ENCODE data around the gene CLMN. TPM values are rescaled to one million over a fixed set of nuclear protein-coding genes. Genes with fewer than 3 reads are reported as not detected.
"Not testable (repeated sequence)": the region's sequence is repeated elsewhere in the genome, so short reads cannot be mapped to it uniquely, and the experiment has no call there.

CLMN gene
- total RNA-seq, 2 experiments from 2014 or later = 0.75 to 1.5 TPM

- no peak for DNase-seq
- Mint-ChIP-seq H3K4me3 (no peak overlapping the region), H3K27me3 (peaks cover 1% of the 10 kb centered on the region), H3K9me3 (ENCODE audit: low read depth) (no peaks in the 10 kb centered on the region), H3K36me3 (ENCODE audit: low read depth) (no peaks in the 10 kb centered on the region), H3K27ac (no peak overlapping the region), H3K4me1 (no peaks in the 10 kb centered on the region)
- ATAC-seq = no peak
- POLR2A ChIA-PET = no interaction called here
- CTCF ChIA-PET = no interaction called here
- intact Hi-C loops (cut with DNase I, micrococcal nuclease) = no loop called here
These were observed 103.7 kb downstream of the CLMN start for GRCh38 chr14:95216008-95216407.

- Mint-ChIP-seq H3K27ac (no peak overlapping the region), H3K36me3 (ENCODE audit: low read depth) (no peaks in the 10 kb centered on the region), H3K4me3 (no peak overlapping the region), H3K27me3 (peaks cover 1% of the 10 kb centered on the region), H3K4me1 (no peaks in the 10 kb centered on the region), H3K9me3 (ENCODE audit: low read depth) (no peaks in the 10 kb centered on the region)
- DNase-seq (no peak), ATAC-seq (no peak)
- intact Hi-C loops (cut with DNase I, micrococcal nuclease) = no loop called here
- ChIA-PET CTCF (no interaction called here), POLR2A (no interaction called here)
These were observed 104.5 kb downstream of the CLMN start for GRCh38 chr14:95215094-95215725.

GRCh38 chr14:95213774-95214173 is 105.9 kb downstream of the CLMN start:
- POLR2A ChIA-PET = no interaction called here
- no peaks in the 10 kb centered on the region for H3K4me1 Mint-ChIP-seq
- H3K36me3 Mint-ChIP-seq (ENCODE audit: low read depth) = no peaks in the 10 kb centered on the region
- no peak overlapping the region for H3K27ac Mint-ChIP-seq
- CTCF ChIA-PET = interaction anchor here (0.7 kb wide), 1 partner anchor 294 kb away, joined by 3 read pairs; no protein-coding TSS in a partner anchor
- peaks cover 1% of the 10 kb centered on the region for H3K27me3 Mint-ChIP-seq
- intact Hi-C loops (cut with DNase I, micrococcal nuclease) = no loop called here
- no peak for DNase-seq
- ATAC-seq = no peak
- no peak overlapping the region for H3K4me3 Mint-ChIP-seq
- no peaks in the 10 kb centered on the region for H3K9me3 Mint-ChIP-seq (ENCODE audit: low read depth)

- H3K4me1 Mint-ChIP-seq = no peaks in the 10 kb centered on the region
- ChIA-PET CTCF (no interaction called here), POLR2A (no interaction called here)
- H3K9me3 Mint-ChIP-seq (ENCODE audit: low read depth) = no peaks in the 10 kb centered on the region
- peaks cover 1% of the 10 kb centered on the region for H3K27me3 Mint-ChIP-seq
- no peak for ATAC-seq
- no peak overlapping the region for H3K27ac Mint-ChIP-seq
- intact Hi-C loops (cut with DNase I, micrococcal nuclease) = no loop called here
- DNase-seq = no peak
- no peak overlapping the region for H3K4me3 Mint-ChIP-seq
- H3K36me3 Mint-ChIP-seq (ENCODE audit: low read depth) = no peaks in the 10 kb centered on the region
These were observed 107.8 kb downstream of the CLMN start for GRCh38 chr14:95211721-95212504.

GRCh38 chr14:95210699-95211098 is 109.0 kb downstream of the CLMN start:
- no peak overlapping the region for H3K4me3 Mint-ChIP-seq

GRCh38 chr14:95208598-95208997 is 111.1 kb downstream of the CLMN start:
- Mint-ChIP-seq H3K27me3 (no peaks in the 10 kb centered on the region), H3K4me3 (no peak overlapping the region), H3K4me1 (no peaks in the 10 kb centered on the region), H3K36me3 (ENCODE audit: low read depth) (no peaks in the 10 kb centered on the region), H3K9me3 (ENCODE audit: low read depth) (peaks cover 5% of the 10 kb centered on the region), H3K27ac (no peak overlapping the region)
- ChIA-PET CTCF (no interaction called here), POLR2A (no interaction called here)
- no peak for DNase-seq
- intact Hi-C loops (cut with DNase I, micrococcal nuclease) = no loop called here
- ATAC-seq = no peak

More at GRCh38 chr14:95210699-95211098, 109.0 kb downstream of the CLMN start:
- Mint-ChIP-seq H3K9me3 (ENCODE audit: low read depth) (no peaks in the 10 kb centered on the region), H3K36me3 (ENCODE audit: low read depth) (no peaks in the 10 kb centered on the region), H3K27me3 (no peaks in the 10 kb centered on the region), H3K4me1 (no peaks in the 10 kb centered on the region), H3K27ac (no peak overlapping the region)
- intact Hi-C loops (cut with DNase I, micrococcal nuclease) = no loop called here
- CTCF ChIA-PET = interaction anchor here (0.6 kb wide), 2 partner anchors 13 to 247 kb away, joined by 3 read pairs; no protein-coding TSS in a partner anchor
- no peak for DNase-seq
- no peak for ATAC-seq
- POLR2A ChIA-PET = no interaction called here

GRCh38 chr14:95207475-95208233 is 112.1 kb downstream of the CLMN start:
- peaks cover 5% of the 10 kb centered on the region for H3K9me3 Mint-ChIP-seq (ENCODE audit: low read depth)
- ChIA-PET CTCF (interaction anchor here (0.7 to 1.2 kb wide), 2 partner anchors 11 to 190 kb away, joined by 3 to 4 read pairs; no protein-coding TSS in a partner anchor), POLR2A (no interaction called here)
- H3K4me1 Mint-ChIP-seq = no peaks in the 10 kb centered on the region
- no peak overlapping the region for H3K4me3 Mint-ChIP-seq
- H3K27me3 Mint-ChIP-seq = no peaks in the 10 kb centered on the region
- intact Hi-C loops (cut with DNase I, micrococcal nuclease) = no loop called here
- ATAC-seq (no peak), DNase-seq (no peak)
- no peaks in the 10 kb centered on the region for H3K36me3 Mint-ChIP-seq (ENCODE audit: low read depth)
- no peak overlapping the region for H3K27ac Mint-ChIP-seq

GRCh38 chr14:95206534-95206933 is 113.2 kb downstream of the CLMN start:
- H3K9me3 Mint-ChIP-seq (ENCODE audit: low read depth) = peaks cover 5% of the 10 kb centered on the region
- H3K4me1 Mint-ChIP-seq = no peaks in the 10 kb centered on the region
- CTCF ChIA-PET = interaction anchor here (0.6 to 1.8 kb wide), 4 partner anchors 11 to 517 kb away, joined by 3 to 7 read pairs (median 3); no protein-coding TSS in a partner anchor
- intact Hi-C loops (cut with DNase I, micrococcal nuclease) = no loop called here
- no peak overlapping the region for H3K4me3 Mint-ChIP-seq
- H3K27ac Mint-ChIP-seq = no peak overlapping the region
- POLR2A ChIA-PET = no interaction called here
- H3K27me3 Mint-ChIP-seq = no peaks in the 10 kb centered on the region
- DNase-seq (no peak), ATAC-seq (no peak)
- H3K36me3 Mint-ChIP-seq (ENCODE audit: low read depth) = no peaks in the 10 kb centered on the region

GRCh38 chr14:95204705-95205104 is 115.0 kb downstream of the CLMN start:
- Mint-ChIP-seq H3K27ac (no peak overlapping the region), H3K4me3 (no peak overlapping the region), H3K27me3 (no peaks in the 10 kb centered on the region), H3K4me1 (no peaks in the 10 kb centered on the region), H3K9me3 (ENCODE audit: low read depth) (peaks cover 5% of the 10 kb centered on the region), H3K36me3 (ENCODE audit: low read depth) (no peaks in the 10 kb centered on the region)
- intact Hi-C loops (cut with DNase I, micrococcal nuclease) = no loop called here
- DNase-seq (no peak), ATAC-seq (no peak)
- ChIA-PET POLR2A (no interaction called here), CTCF (interaction anchor here (1.8 kb wide), 1 partner anchor 9 kb away, joined by 7 read pairs; no protein-coding TSS in a partner anchor)

GRCh38 chr14:95201745-95202144 is 118.0 kb downstream of the CLMN start:
- H3K36me3 Mint-ChIP-seq (ENCODE audit: low read depth); H3K27me3 Mint-ChIP-seq; DNase-seq; H3K4me3 Mint-ChIP-seq; H3K9me3 Mint-ChIP-seq (ENCODE audit: low read depth); CTCF ChIA-PET; intact Hi-C loops (cut with DNase I, micrococcal nuclease); POLR2A ChIA-PET; ATAC-seq; H3K4me1 Mint-ChIP-seq; H3K27ac Mint-ChIP-seq: not testable (repeated sequence)

- H3K27ac Mint-ChIP-seq = no peak overlapping the region
These were observed 119.3 kb downstream of the CLMN start for GRCh38 chr14:95200404-95200803.

More at GRCh38 chr14:95200404-95200803, 119.3 kb downstream of the CLMN start:
- peaks cover 2% of the 10 kb centered on the region for H3K27me3 Mint-ChIP-seq
- no peak for ATAC-seq
- no peak overlapping the region for H3K4me3 Mint-ChIP-seq
- peaks cover 4% of the 10 kb centered on the region for H3K9me3 Mint-ChIP-seq (ENCODE audit: low read depth)
- DNase-seq = no peak
- no peaks in the 10 kb centered on the region for H3K36me3 Mint-ChIP-seq (ENCODE audit: low read depth)
- intact Hi-C loops (cut with DNase I, micrococcal nuclease) = no loop called here
- peaks cover 2% of the 10 kb centered on the region for H3K4me1 Mint-ChIP-seq
- CTCF ChIA-PET = no interaction called here
- POLR2A ChIA-PET = no interaction called here

All from activated CD4-positive, alpha-beta T cell treated with anti-CD3 and anti-CD28 coated beads for 36 hours (primary cell).